WTC11 (cell line): ENCODE measurements around the gene KRTAP5-2. TPM values are rescaled to one million over a fixed set of nuclear protein-coding genes. Genes with fewer than 3 reads are reported as not detected.
A peak's percentile ranks its signal among the peaks of the same experiment; 100 is the strongest.

ENCODE experiments used
- ATAC-seq: fragments of 200-7000 bp; cut with Tn5 transposase; 2 replicates; pipeline ENCODE4 v1.10.0; 2021; ENCODE audit warnings: mild to moderate bottlenecking, moderate library complexity
- CTCF ChIA-PET: fragments of 300-600 bp; sonication (Branson Sonifier 250); formaldehyde crosslinking; loops from one replicate; lab custom pipeline; 2021; ENCODE audit warnings: antibody characterized with exemption; lab: Charles Lee
- POLR2A ChIA-PET: fragments of 350-600 bp; sonication (Branson Sonifier 250); formaldehyde crosslinking; loops from one replicate; lab custom pipeline; 2021; ENCODE audit warnings: antibody characterized with exemption; lab: Charles Lee
- DNase-seq: peaks from one replicate; pipeline ENCODE4 v3.0.0; 2021; ENCODE audit warnings: low spot score
- H3K27ac Mint-ChIP-seq: 2 replicates; pipeline ENCODE4 v1.8.0; 2021; ENCODE audit warnings: mixed read lengths
- H3K27me3 Mint-ChIP-seq: 2 replicates; pipeline ENCODE4 v1.8.0; 2021; ENCODE audit warnings: low read depth, mild to moderate bottlenecking, moderate library complexity, mixed read lengths
- H3K36me3 Mint-ChIP-seq: 2 replicates; pipeline ENCODE4 v1.8.0; 2021; ENCODE audit warnings: mixed read lengths
- H3K4me1 Mint-ChIP-seq: 2 replicates; pipeline ENCODE4 v1.8.0; 2022; ENCODE audit warnings: mixed read lengths
- H3K4me3 Mint-ChIP-seq: 2 replicates; pipeline ENCODE4 v1.8.0; 2021; ENCODE audit warnings: mild to moderate bottlenecking, moderate library complexity, mixed read lengths
- H3K9me3 Mint-ChIP-seq: 2 replicates; pipeline ENCODE4 v1.8.0; 2021; ENCODE audit warnings: mixed read lengths
- FOXK1 ChIP-seq: sonication (generic); formaldehyde crosslinking; IDR thresholded peaks from 2 replicates; pipeline ENCODE4 v1.8.0; 2022; ENCODE audit warnings: mild to moderate bottlenecking, moderate library complexity, missing genetic modification reagents
- GABPB1 ChIP-seq: sonication (generic); formaldehyde crosslinking; IDR thresholded peaks from 2 replicates; pipeline ENCODE4 v1.8.1; 2023; ENCODE audit warnings: mild to moderate bottlenecking, missing genetic modification reagents
- JAZF1 ChIP-seq: fragments of 250-450 bp; sonication (Bioruptor Pico); IDR thresholded peaks from 2 replicates; pipeline ENCODE4 v1.9.0; 2021; ENCODE audit warnings: moderate library complexity, mild to moderate bottlenecking, inconsistent platforms
- MAX ChIP-seq: sonication (generic); formaldehyde crosslinking; IDR thresholded peaks from 2 replicates; pipeline ENCODE4 v1.8.0; 2022; ENCODE audit warnings: mild to moderate bottlenecking, missing genetic modification reagents
- PRDM15 ChIP-seq: sonication (generic); formaldehyde crosslinking; IDR thresholded peaks from 2 replicates; pipeline ENCODE4 v1.8.0; 2022; ENCODE audit warnings: missing genetic modification reagents
- PREB ChIP-seq: sonication (generic); formaldehyde crosslinking; IDR thresholded peaks from 2 replicates; pipeline ENCODE4 v1.8.1; 2022; ENCODE audit warnings: mild to moderate bottlenecking, missing genetic modification reagents, moderate library complexity, borderline replicate concordance
- SP1 ChIP-seq: sonication (generic); formaldehyde crosslinking; conservative IDR thresholded peaks from 2 replicates; pipeline ENCODE4 v1.8.1; 2022; ENCODE audit warnings: missing genetic modification reagents
- USF1 ChIP-seq: sonication (generic); formaldehyde crosslinking; IDR thresholded peaks from 2 replicates; pipeline ENCODE4 v1.8.0; 2022; ENCODE audit warnings: mild to moderate bottlenecking, missing genetic modification reagents
- USF2 ChIP-seq: sonication (generic); formaldehyde crosslinking; IDR thresholded peaks from 2 replicates; pipeline ENCODE4 v1.8.1; 2023; ENCODE audit warnings: mild to moderate bottlenecking, missing genetic modification reagents, moderate library complexity
- ZNF532 ChIP-seq: fragments of 250-450 bp; sonication (Bioruptor Pico); IDR thresholded peaks from 2 replicates; pipeline ENCODE4 v1.9.0; 2021; ENCODE audit warnings: mild to moderate bottlenecking, borderline replicate concordance
- ZNF671 ChIP-seq: fragments of 250-450 bp; sonication (Bioruptor Pico); IDR thresholded peaks from 2 replicates; pipeline ENCODE4 v1.8.0; 2021; ENCODE audit warnings: mild to moderate bottlenecking
- total RNA-seq: library from RNA; stranded (reverse); gene quantifications from 3 replicates; pipeline ENCODE4 v1.2.3, GENCODE V29; 2021

Gene KRTAP5-2
- total RNA-seq, 1 experiment from 2014 or later, result not detected

- peak; percentile 12 for ATAC-seq
- Mint-ChIP-seq H3K4me1 (peaks cover 4% of the 10 kb centered on the region; the same call in 1 of the 2 replicates), H3K36me3 (no peaks in the 10 kb centered on the region), H3K9me3 (no peaks in the 10 kb centered on the region), H3K27ac (no peak overlapping the region), H3K4me3 (peak overlapping the region; percentile 52), H3K27me3 (peaks cover 66% of the 10 kb centered on the region)
- CTCF ChIA-PET, result interaction anchor here (0.6 to 9.7 kb wide), 10 partner anchors 10 to 608 kb away, joined by 3 to 457 read pairs (median 4); partner anchors contain the start of gene DUSP8
- peak; percentile 73 for DNase-seq
- POLR2A ChIA-PET, result interaction anchor here (1.0 to 4.8 kb wide), 6 partner anchors 10 to 216 kb away, joined by 3 to 24 read pairs (median 6); no protein-coding TSS in a partner anchor
- TF ChIP-seq USF2 (CRISPR knock-in tag) (0 out of 2 replicates have a peak, but pooled peaks have one; percentile 22), PRDM15 (CRISPR knock-in tag) (no peak), USF1 (CRISPR knock-in tag) (peak; percentile 29; the same call in 1 of the 2 replicates), MAX (CRISPR knock-in tag) (0 out of 2 replicates have a peak, but pooled peaks have one; percentile 34), FOXK1 (CRISPR knock-in tag) (0 out of 2 replicates have a peak, but pooled peaks have one; percentile 21), PREB (CRISPR knock-in tag) (no peak), GABPB1 (peak; percentile 58), SP1 (CRISPR knock-in tag) (peak; percentile 62; the same call in 1 of the 2 replicates)
These were observed 49.6 kb downstream of the KRTAP5-2 start for GRCh38 chr11:1548221-1549070.

- ATAC-seq, result no peak
- no peak overlapping the region for H3K27ac Mint-ChIP-seq
These were observed 50.5 kb downstream of the KRTAP5-2 start for GRCh38 chr11:1547467-1548098.

More at GRCh38 chr11:1547467-1548098, 50.5 kb downstream of the KRTAP5-2 start:
- peaks cover 4% of the 10 kb centered on the region; the same call in 1 of the 2 replicates for H3K4me1 Mint-ChIP-seq
- H3K9me3 Mint-ChIP-seq, result no peaks in the 10 kb centered on the region
- TF ChIP-seq JAZF1 (no peak), ZNF671 (CRISPR knock-in tag) (no peak), ZNF532 (CRISPR knock-in tag) (no peak)
- TF ChIP-seq, all 79 proteins: peak for 0
- POLR2A ChIA-PET, result interaction anchor here (0.9 to 4.8 kb wide), 7 partner anchors 11 to 217 kb away, joined by 3 to 24 read pairs (median 6); no protein-coding TSS in a partner anchor
- no peaks in the 10 kb centered on the region for H3K36me3 Mint-ChIP-seq
- DNase-seq, result no peak
- peaks cover 59% of the 10 kb centered on the region for H3K27me3 Mint-ChIP-seq
- CTCF ChIA-PET, result interaction anchor here (0.8 to 9.7 kb wide), 16 partner anchors 8 to 482 kb away, joined by 3 to 457 read pairs (median 10); partner anchors contain the start of genes DUSP8, KRTAP5-2 and KRTAP5-5
- H3K4me3 Mint-ChIP-seq, result peak overlapping the region; percentile 58
